Right renal cortex interstitium (tissue), 3 donors: Measurements from ENCODE around the gene TMPRSS13. TPM values are rescaled to one million over a fixed set of nuclear protein-coding genes. Genes with fewer than 3 reads are reported as not detected.
"Not testable (repeated sequence)": the region's sequence is repeated elsewhere in the genome, so short reads cannot be mapped to it uniquely, and the experiment has no call there.

Experiments
- DNase-seq, 3 donors: peaks; one replicate each; pipeline ENCODE4 v3.0.0-alpha.2; 2013; ENCODE audit warnings: low read depth in 3 of 3, low spot score in 2 of 3
- polyA plus RNA-seq, 3 donors: library from polyadenylated mRNA; unstranded; fragments of 120-200 nt; gene quantifications; one replicate each; pipeline ENCODE4 v1.2.1, GENCODE V29; 2013; ENCODE audit not compliant: insufficient read length in 3 of 3

Gene TMPRSS13
- polyA plus RNA-seq, 3 donors: 0.36 to 0.60 (median 0.48) TPM

DNA sequence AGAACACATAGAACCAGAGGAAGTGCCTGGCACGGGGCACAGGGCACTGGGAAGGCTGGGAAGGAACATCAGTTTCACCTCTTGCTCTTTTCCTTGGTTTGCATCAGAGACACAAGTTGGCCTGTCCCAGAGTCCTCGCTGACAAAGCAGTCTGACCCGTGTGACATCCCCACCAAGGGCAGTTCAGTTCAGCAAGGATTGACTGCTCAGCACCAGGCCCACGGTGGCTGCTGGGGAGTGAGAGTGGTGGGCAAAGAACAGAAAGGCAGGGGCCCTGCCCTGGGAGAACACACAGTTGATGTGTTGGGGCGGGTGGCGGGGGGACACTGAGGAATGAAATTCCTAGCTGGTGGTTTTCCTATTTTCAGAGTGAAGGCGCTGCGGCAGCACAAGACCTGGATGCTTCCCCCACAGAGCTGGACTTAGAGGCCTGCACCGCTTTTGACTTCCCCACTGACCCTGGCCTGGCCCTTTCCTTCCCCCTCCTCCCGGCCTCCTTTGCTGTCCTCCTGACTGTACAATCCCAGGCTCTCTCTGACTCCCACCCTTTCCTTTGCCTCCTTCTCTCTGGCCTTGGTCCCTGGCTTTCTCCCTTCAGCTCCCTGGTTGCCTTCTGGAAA is 2.2 kb upstream of the TMPRSS13 start:
- DNase-seq: no peak

- DNase-seq: no peak
Measured at GRCh38 chr11:117930668-117931330, 1.6 kb upstream of the TMPRSS13 start.

- no peak for DNase-seq
Measured at GRCh38 chr11:117929916-117930570, 841 bp upstream of the TMPRSS13 start.

GRCh38 chr11:117928446-117929141 is 608 bp downstream of the TMPRSS13 start:
- DNase-seq: no peak

- DNase-seq: no peak
Measured at GRCh38 chr11:117927926-117928325, 1.3 kb downstream of the TMPRSS13 start.

GRCh38 chr11:117926166-117926565 is 3.0 kb downstream of the TMPRSS13 start:
- DNase-seq: not testable (repeated sequence)

- DNase-seq: no peak
Measured at GRCh38 chr11:117925198-117925925, 3.8 kb downstream of the TMPRSS13 start.

DNA sequence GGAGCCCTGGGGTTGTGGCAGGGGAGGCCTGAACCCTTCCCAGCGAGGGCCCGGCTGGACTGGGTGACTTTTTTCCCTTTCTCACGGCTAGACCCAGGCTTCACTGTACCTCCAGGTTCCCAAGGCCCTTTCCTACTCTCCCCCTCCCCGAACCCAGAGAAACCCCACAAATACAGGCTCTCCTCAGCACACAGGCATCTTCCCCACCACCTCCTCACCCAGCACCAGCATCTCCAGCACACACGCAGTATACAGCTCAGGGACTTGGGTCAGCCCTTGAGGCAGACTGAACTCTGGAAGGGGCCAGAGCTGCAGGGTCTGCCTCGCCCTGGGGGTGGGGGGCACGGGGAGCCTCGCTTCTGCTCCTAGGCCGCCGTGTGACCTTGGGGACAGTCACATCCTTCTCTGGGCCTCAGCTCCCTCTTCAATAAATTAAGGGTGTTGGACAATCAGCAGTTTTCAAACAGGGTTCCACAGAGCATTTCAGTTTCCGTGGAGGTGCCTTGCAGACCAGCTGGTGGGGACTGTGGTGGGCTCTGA is 4.5 kb downstream of the TMPRSS13 start:
- DNase-seq: no peak

DNA sequence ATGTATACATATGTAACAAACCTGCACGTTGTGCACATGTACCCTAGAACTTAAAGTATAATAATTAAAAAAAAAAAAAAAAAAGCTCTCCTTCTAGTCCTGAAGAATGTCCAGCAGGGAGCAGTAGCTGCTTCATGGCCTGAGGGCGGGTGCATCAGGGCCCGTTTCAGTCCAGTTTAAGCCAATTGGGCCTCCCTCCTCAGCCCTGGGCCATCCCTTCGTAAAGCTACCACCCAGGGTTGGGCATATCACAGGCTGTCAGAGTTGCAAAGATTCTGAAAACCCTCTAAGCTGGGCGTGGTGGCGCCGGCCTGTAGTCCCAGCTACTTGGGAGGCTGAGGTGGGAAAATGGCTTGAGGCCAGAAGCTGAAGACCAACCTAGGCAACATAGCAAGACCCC is 5.4 kb downstream of the TMPRSS13 start:
- no peak for DNase-seq

GRCh38 chr11:117923275-117923674 is 5.9 kb downstream of the TMPRSS13 start:
- no peak for DNase-seq

- no peak for DNase-seq
Measured at GRCh38 chr11:117921893-117922292, 7.3 kb downstream of the TMPRSS13 start.

DNA sequence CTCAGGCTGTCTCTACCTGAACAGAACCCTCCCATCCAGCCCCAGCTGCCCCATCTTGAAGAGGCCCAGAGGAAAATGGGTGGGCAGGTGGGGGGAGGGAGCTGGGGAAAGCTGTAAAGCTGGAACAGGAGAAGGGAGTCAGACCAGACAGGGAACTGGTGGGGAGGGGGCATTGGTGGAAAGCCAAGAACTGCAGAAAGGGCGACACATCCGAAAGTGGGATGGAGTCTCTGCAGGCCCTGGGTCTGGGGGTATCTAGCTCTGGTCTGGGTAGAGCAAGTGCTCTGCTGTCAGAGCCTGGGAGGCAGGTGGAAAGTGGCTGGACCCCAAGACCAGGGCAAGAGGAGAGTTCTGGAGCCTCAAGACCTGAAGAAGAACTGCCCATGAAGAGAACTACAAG is 7.7 kb downstream of the TMPRSS13 start:
- no peak for DNase-seq

- DNase-seq: no peak
Measured at GRCh38 chr11:117919781-117920221, 9.4 kb downstream of the TMPRSS13 start.

DNA sequence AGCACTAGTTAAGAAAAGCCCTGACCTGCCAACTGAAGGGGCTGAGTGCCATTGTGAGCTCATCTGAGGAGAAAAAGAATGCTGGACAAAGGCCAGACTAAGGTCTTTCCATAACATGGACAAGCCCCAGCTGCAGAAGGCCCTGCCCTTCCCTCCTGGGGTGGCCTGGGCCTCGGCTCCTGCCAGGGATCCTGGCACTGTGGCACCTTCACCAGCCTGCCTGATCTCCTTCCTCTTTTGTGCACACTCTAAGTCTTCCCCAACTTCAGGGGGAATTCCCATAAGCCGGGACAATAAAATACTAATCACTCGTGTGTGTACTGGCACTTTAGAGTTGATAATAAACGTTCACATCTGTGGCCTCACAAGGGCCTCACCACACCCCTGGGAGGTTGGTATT is 9.9 kb downstream of the TMPRSS13 start:
- DNase-seq: no peak

DNA sequence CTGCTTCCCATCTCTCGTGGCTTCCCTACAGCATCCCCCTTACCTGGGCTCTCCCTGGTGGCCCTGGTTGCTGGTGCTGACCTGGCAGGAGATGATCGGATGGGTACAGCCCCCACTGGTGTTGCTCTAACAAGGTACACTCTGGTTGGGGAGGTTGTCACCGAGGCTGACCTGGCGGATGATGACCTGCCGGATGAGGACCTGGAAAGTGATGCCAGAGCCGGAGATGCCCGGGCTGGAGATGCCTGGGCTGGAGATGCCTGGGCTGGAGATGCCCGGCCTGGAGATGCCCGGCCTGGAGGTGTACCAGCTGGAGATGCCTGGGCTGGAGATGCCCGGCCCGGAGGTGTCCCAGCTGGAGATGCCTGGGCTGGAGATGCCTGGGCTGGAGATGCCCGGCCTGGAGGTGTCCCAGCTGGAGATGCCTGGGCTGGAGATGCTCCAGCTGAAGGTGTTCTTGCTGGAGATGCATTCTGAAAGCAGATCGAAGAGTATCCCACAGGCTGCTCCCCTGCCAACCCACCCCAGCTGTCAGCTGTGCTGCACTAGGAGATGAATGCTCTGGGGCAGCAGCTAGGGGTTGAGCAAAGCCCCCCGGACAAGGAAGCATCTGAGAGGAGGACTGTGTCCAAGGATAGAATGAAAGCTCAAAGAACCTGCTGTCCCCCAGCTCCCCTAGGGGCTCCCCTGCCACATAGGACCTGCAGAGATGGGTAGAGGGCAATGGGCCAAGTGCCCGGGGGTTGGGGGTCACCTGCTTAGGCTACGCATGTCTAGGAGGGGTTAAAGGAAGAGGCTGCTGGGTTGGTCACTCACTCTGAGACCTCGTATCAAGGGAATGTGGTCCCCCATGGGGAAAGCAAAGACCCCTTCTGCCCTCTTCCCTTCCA is 10.6 kb downstream of the TMPRSS13 start:
- DNase-seq: no peak

DNA sequence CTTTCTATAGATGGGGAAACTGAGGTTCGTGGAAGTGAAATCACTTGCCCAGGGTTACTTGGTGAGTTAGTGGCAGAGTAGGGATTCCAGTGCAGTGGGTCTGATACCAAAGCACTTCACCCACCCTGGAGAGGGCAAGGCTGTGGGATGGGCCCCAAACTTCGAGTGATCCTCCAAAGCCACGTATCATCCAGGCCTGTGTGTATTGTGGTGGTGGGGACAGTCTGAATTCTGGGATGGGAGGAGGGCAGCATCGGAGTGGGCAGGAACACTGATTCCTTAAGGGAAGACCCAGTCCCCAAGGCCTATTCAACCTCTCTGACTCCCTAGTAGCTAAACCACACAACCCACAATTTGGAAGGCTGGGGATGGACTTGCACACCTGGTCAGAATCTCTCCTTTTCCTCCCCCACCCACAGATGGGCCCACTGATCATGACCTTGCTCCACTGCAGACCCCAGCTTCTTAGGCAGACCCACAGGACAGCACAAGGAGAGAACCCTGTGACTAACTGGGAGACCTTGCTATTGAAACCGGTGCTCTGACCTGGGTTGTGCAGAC is 11.5 kb downstream of the TMPRSS13 start:
- DNase-seq: no peak

GRCh38 chr11:117916956-117917355 is 12.2 kb downstream of the TMPRSS13 start:
- no peak for DNase-seq

GRCh38 chr11:117915672-117916235 is 13.4 kb downstream of the TMPRSS13 start:
- no peak for DNase-seq
